ENCODE measurements around the gene CRAT.

The CRAT gene

DNA sequence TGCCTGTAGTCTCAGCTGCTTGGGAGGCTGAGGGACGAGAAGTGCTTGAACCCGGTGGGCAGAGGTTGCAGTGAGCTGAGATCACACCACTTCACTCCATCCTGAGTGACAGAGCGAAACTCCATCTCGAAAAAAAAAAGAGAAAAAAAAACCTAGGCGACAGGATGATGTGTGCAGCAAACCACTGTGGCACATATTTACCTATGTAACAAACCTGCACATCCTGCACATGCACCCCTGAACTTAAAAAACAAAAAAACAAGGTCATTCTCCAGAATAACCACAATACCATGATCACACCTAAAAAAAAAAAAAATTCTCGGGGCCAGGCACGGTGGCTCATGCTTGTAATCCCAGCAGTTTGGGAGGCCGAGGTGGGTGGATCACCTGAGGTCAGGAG, 37.2 kb downstream of the CRAT start:
- Histone ChIP-seq H3K56ac (ENCODE audit: low read length) (no peak overlapping the region), H2BK120ac (ENCODE audit: low read depth, low read length) (no peak overlapping the region), H3K9ac (ENCODE audit: low read length) (no peak overlapping the region), H3K79me1 (ENCODE audit: low read length) (no peaks in the 10 kb centered on the region), H3K18ac (ENCODE audit: low read length) (no peak overlapping the region), H3K4me2 (ENCODE audit: low read length) (no peak overlapping the region), H2BK15ac (replicated peaks; ENCODE audit: low read depth) (no peak overlapping the region), H3K4me1 (ENCODE audit: control insufficient read depth, low read depth, low read length) (peaks cover 7% of the 10 kb centered on the region), H3K27me3 (ENCODE audit: insufficient read depth, low read length, poor library complexity) (no peaks in the 10 kb centered on the region), H3K23ac (ENCODE audit: low read length) (no peak overlapping the region), H3K4ac (ENCODE audit: low read depth, low read length) (no peak overlapping the region), H4K5ac (ENCODE audit: low read length) (no peak overlapping the region), H3K36me3 (ENCODE audit: control insufficient read depth, insufficient read depth, low read length) (no peaks in the 10 kb centered on the region), H3K4me3 (ENCODE audit: low read length) (no peak overlapping the region), H3K79me2 (ENCODE audit: control insufficient read depth, insufficient read depth, low read length) (no peaks in the 10 kb centered on the region), H4K8ac (ENCODE audit: low read depth, low read length) (no peak overlapping the region), H3K27ac (ENCODE audit: low read depth, low read length) (no peak overlapping the region), H2AK5ac (ENCODE audit: low read length) (no peak overlapping the region), H2BK5ac (ENCODE audit: low read length) (no peak overlapping the region)
- WGBS (ENCODE audit: extremely low coverage, insufficient coverage, low lambda C conversion rate), result no CpG with 5 or more reads among the region's 8 CpGs
- DNase-seq, result no peak

GRCh38 chr9:129072171-129072570, 38.4 kb downstream of the CRAT start:
- Histone ChIP-seq H3K4ac (ENCODE audit: low read depth, low read length) (no peak overlapping the region), H3K56ac (ENCODE audit: low read length) (no peak overlapping the region), H2AK5ac (ENCODE audit: low read length) (no peak overlapping the region), H3K79me1 (ENCODE audit: low read length) (no peaks in the 10 kb centered on the region), H3K4me3 (ENCODE audit: low read length) (no peak overlapping the region), H3K36me3 (ENCODE audit: control insufficient read depth, insufficient read depth, low read length) (no peaks in the 10 kb centered on the region), H4K8ac (ENCODE audit: low read depth, low read length) (no peak overlapping the region), H3K23ac (ENCODE audit: low read length) (no peak overlapping the region), H3K27me3 (ENCODE audit: insufficient read depth, low read length, poor library complexity) (no peaks in the 10 kb centered on the region), H2BK5ac (ENCODE audit: low read length) (no peak overlapping the region), H2BK120ac (ENCODE audit: low read depth, low read length) (no peak overlapping the region), H3K9ac (ENCODE audit: low read length) (no peak overlapping the region), H2BK15ac (replicated peaks; ENCODE audit: low read depth) (no peak overlapping the region), H3K27ac (ENCODE audit: low read depth, low read length) (no peak overlapping the region), H3K4me2 (ENCODE audit: low read length) (no peak overlapping the region), H3K4me1 (ENCODE audit: control insufficient read depth, low read depth, low read length) (peaks cover 7% of the 10 kb centered on the region), H4K5ac (ENCODE audit: low read length) (no peak overlapping the region), H3K18ac (ENCODE audit: low read length) (no peak overlapping the region), H3K79me2 (ENCODE audit: control insufficient read depth, insufficient read depth, low read length) (no peaks in the 10 kb centered on the region)
- DNase-seq, result no peak
- WGBS (ENCODE audit: extremely low coverage, insufficient coverage, low lambda C conversion rate), result no CpG with 5 or more reads among the region's 9 CpGs

DNA sequence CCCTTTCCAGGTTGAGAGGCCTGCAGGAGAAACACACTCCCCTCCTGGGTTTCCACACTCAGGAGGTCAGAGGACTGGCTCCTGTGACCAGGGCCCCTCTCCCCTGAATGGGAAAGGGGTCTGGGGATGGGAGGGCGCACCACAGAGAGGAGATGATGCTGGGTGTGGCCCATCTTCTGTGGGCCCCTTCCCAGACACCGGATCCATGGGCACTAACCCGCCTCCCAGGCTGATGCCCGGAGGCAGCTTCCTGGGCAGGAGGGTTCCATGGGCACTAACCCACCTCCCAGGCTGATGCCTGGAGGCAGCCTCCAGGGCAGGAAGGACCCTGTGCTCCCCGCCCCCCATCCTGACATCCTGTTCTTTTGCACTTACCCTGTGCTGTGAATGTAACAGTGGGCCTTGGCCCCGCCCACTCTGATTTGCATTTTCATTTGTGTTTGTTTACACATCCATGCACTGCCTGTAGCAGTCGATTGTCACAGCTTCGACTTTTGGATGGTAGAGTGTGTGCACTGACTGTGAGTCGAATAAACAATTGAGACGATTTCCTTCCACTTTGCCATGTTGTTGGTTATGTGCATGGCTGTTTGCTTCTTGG, 39.0 kb downstream of the CRAT start:
- WGBS (ENCODE audit: extremely low coverage, insufficient coverage, low lambda C conversion rate), result no CpG with 5 or more reads among the region's 10 CpGs
- no peaks in the 10 kb centered on the region for H3K36me3 ChIP-seq (ENCODE audit: control insufficient read depth, insufficient read depth, low read length)
- no peak overlapping the region for H3K27ac ChIP-seq (ENCODE audit: low read depth, low read length)
- H3K4ac ChIP-seq (ENCODE audit: low read depth, low read length), result no peak overlapping the region
- H4K8ac ChIP-seq (ENCODE audit: low read depth, low read length), result no peak overlapping the region
- peaks cover 7% of the 10 kb centered on the region for H3K4me1 ChIP-seq (ENCODE audit: control insufficient read depth, low read depth, low read length)
- H3K79me1 ChIP-seq (ENCODE audit: low read length), result no peaks in the 10 kb centered on the region
- no peak overlapping the region for H3K9ac ChIP-seq (ENCODE audit: low read length)
- H3K18ac ChIP-seq (ENCODE audit: low read length), result no peak overlapping the region
- peak; percentile 83 for DNase-seq
- no peak overlapping the region for H3K23ac ChIP-seq (ENCODE audit: low read length)
- H3K4me3 ChIP-seq (ENCODE audit: low read length), result no peak overlapping the region
- no peaks in the 10 kb centered on the region for H3K79me2 ChIP-seq (ENCODE audit: control insufficient read depth, insufficient read depth, low read length)
- no peak overlapping the region for H2AK5ac ChIP-seq (ENCODE audit: low read length)
- no peaks in the 10 kb centered on the region for H3K27me3 ChIP-seq (ENCODE audit: insufficient read depth, low read length, poor library complexity)
- H2BK15ac ChIP-seq (replicated peaks; ENCODE audit: low read depth), result no peak overlapping the region
- peak overlapping the region; percentile 13 for H3K4me2 ChIP-seq (ENCODE audit: low read length)
- peak overlapping the region; percentile 49 for H3K56ac ChIP-seq (ENCODE audit: low read length)
- no peak overlapping the region for H2BK120ac ChIP-seq (ENCODE audit: low read depth, low read length)
- no peak overlapping the region for H2BK5ac ChIP-seq (ENCODE audit: low read length)
- no peak overlapping the region for H4K5ac ChIP-seq (ENCODE audit: low read length)

GRCh38 chr9:129070696-129071525, 39.7 kb downstream of the CRAT start:
- DNase-seq, result no peak
- H3K56ac ChIP-seq (ENCODE audit: low read length), result peak overlapping the region; percentile 49
- WGBS (ENCODE audit: extremely low coverage, insufficient coverage, low lambda C conversion rate), result no CpG with 5 or more reads among the region's 21 CpGs

DNA sequence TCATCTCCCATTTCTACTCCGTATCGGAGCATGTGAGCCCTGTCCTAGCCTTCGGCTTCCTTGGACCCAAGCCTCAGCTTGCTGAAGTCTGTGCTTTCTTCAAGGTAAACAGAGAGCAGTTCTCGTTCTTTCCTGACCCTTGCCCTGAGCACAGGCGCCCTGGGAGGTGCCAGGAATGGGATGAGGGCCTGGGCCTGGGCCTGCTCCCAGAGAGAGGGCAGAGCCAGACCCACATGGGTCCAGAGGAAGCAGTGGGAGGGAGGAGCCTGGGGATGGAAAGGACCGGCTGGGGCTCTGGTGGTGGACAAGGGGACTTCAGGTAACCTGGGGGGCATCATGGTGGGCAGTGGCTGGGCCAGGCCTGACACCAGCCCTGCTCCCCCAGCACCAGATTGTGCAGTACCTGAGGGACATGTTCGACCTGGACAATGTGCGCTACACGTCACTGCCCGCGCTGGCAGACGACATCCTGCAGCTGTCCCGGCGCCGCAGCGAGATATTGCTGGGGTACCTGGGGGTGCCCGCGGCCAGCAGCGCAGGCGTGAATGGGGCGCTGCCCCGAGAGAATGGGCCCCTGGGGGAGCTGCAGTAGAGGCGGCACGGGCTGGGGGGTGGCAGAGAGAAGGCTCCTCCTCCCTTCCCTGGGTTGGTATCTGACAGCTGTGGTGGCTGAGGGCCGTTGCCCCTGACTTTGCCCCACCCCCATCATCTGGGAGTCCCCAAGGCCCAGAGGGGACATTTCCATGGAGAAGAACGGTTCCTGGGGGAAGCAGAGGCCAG, 40.5 kb downstream of the CRAT start:
- no peak overlapping the region for H3K56ac ChIP-seq (ENCODE audit: low read length)
- peaks cover 7% of the 10 kb centered on the region for H3K4me1 ChIP-seq (ENCODE audit: control insufficient read depth, low read depth, low read length)
- no peak overlapping the region for H4K5ac ChIP-seq (ENCODE audit: low read length)
- no peak overlapping the region for H3K27ac ChIP-seq (ENCODE audit: low read depth, low read length)
- no CpG with 5 or more reads among the region's 26 CpGs for WGBS (ENCODE audit: extremely low coverage, insufficient coverage, low lambda C conversion rate)
- no peak overlapping the region for H3K4ac ChIP-seq (ENCODE audit: low read depth, low read length)
- H4K8ac ChIP-seq (ENCODE audit: low read depth, low read length), result no peak overlapping the region
- no peak overlapping the region for H2AK5ac ChIP-seq (ENCODE audit: low read length)
- H3K4me2 ChIP-seq (ENCODE audit: low read length), result no peak overlapping the region
- H3K79me2 ChIP-seq (ENCODE audit: control insufficient read depth, insufficient read depth, low read length), result no peaks in the 10 kb centered on the region
- no peak overlapping the region for H2BK5ac ChIP-seq (ENCODE audit: low read length)
- H3K9ac ChIP-seq (ENCODE audit: low read length), result no peak overlapping the region
- no peaks in the 10 kb centered on the region for H3K27me3 ChIP-seq (ENCODE audit: insufficient read depth, low read length, poor library complexity)
- no peaks in the 10 kb centered on the region for H3K79me1 ChIP-seq (ENCODE audit: low read length)
- no peaks in the 10 kb centered on the region for H3K36me3 ChIP-seq (ENCODE audit: control insufficient read depth, insufficient read depth, low read length)
- H2BK15ac ChIP-seq (replicated peaks; ENCODE audit: low read depth), result no peak overlapping the region
- no peak overlapping the region for H3K23ac ChIP-seq (ENCODE audit: low read length)
- H3K18ac ChIP-seq (ENCODE audit: low read length), result no peak overlapping the region
- H2BK120ac ChIP-seq (ENCODE audit: low read depth, low read length), result no peak overlapping the region
- no peak for DNase-seq
- H3K4me3 ChIP-seq (ENCODE audit: low read length), result no peak overlapping the region

More at GRCh38 chr9:129070696-129071525, 39.7 kb downstream of the CRAT start:
- Histone ChIP-seq H4K5ac (ENCODE audit: low read length) (no peak overlapping the region), H3K4me1 (ENCODE audit: control insufficient read depth, low read depth, low read length) (peaks cover 7% of the 10 kb centered on the region), H3K79me2 (ENCODE audit: control insufficient read depth, insufficient read depth, low read length) (no peaks in the 10 kb centered on the region), H3K4me3 (ENCODE audit: low read length) (no peak overlapping the region), H3K36me3 (ENCODE audit: control insufficient read depth, insufficient read depth, low read length) (no peaks in the 10 kb centered on the region), H3K27ac (ENCODE audit: low read depth, low read length) (no peak overlapping the region), H3K79me1 (ENCODE audit: low read length) (no peaks in the 10 kb centered on the region), H3K9ac (ENCODE audit: low read length) (no peak overlapping the region), H2BK15ac (replicated peaks; ENCODE audit: low read depth) (no peak overlapping the region), H3K18ac (ENCODE audit: low read length) (no peak overlapping the region), H2BK5ac (ENCODE audit: low read length) (no peak overlapping the region), H2AK5ac (ENCODE audit: low read length) (no peak overlapping the region), H3K23ac (ENCODE audit: low read length) (no peak overlapping the region), H4K8ac (ENCODE audit: low read depth, low read length) (no peak overlapping the region), H2BK120ac (ENCODE audit: low read depth, low read length) (no peak overlapping the region), H3K4me2 (ENCODE audit: low read length) (no peak overlapping the region), H3K4ac (ENCODE audit: low read depth, low read length) (no peak overlapping the region), H3K27me3 (ENCODE audit: insufficient read depth, low read length, poor library complexity) (no peaks in the 10 kb centered on the region)

Data from mesendoderm (in vitro differentiated cells).